Measurements from ENCODE around the gene NUP85. TPM values are rescaled to one million over a fixed set of nuclear protein-coding genes. Genes with fewer than 3 reads are reported as not detected.

NUP85 gene
- total and polyA plus RNA-seq, 2 of the 4 experiments (the other 2 are of a cell fraction), result 29.4 to 54.4 TPM

GRCh38 chr17:75241502-75241901 is 36.0 kb downstream of the NUP85 start:
- H3K9ac ChIP-seq (ENCODE audit: low read depth, low read length), result no peak overlapping the region
- H2BK120ac ChIP-seq (ENCODE audit: low read depth, low read length), result no peak overlapping the region
- H2BK5ac ChIP-seq (ENCODE audit: low read depth, low read length, poor library complexity, severe bottlenecking), result no peak overlapping the region
- no peak overlapping the region for H3K4me2 ChIP-seq (ENCODE audit: low read depth, low read length)
- H2AFZ ChIP-seq (replicated peaks; ENCODE audit: low read length, poor library complexity), result no peak overlapping the region
- dilution Hi-C loops (cut with HindIII; ENCODE audit: low sequenced_read_pairs, unreplicated experiment), result no loop called here
- no peaks in the 10 kb centered on the region for H3K9me1 ChIP-seq (ENCODE audit: insufficient read depth, low read length)
- ChIA-PET POLR2A (ENCODE audit: unreplicated experiment) (no interaction called here), CTCF (interaction anchor here (1.2 kb wide), 1 partner anchor 9 kb away, joined by 5 read pairs; no protein-coding TSS in a partner anchor)
- H2BK20ac ChIP-seq (ENCODE audit: low read depth, low read length), result no peak overlapping the region
- WGBS, 2 experiments (ENCODE audit: extremely low coverage in 2 of 2, insufficient read length in 1 of 2), result 80% methylated on average over 1 of the region's 9 CpGs; no CpG with 5 or more reads in 1 of the 2 experiments
- no peak overlapping the region for H3K27ac ChIP-seq (ENCODE audit: insufficient read depth, low read length)
- H3K18ac ChIP-seq (ENCODE audit: low read depth, low read length), result no peak overlapping the region
- no peaks in the 10 kb centered on the region for H3K9me3 ChIP-seq (ENCODE audit: control insufficient read depth, insufficient read depth, low read length)
- H4K8ac ChIP-seq (ENCODE audit: low read depth in 2 of 2, low read length in 2 of 2), result no peak overlapping the region
- ATAC-seq (ENCODE audit: low read depth) (no peak), DNase-seq (no peak)
- no peaks in the 10 kb centered on the region for H3K27me3 ChIP-seq (ENCODE audit: control insufficient read depth, insufficient read depth, low read length)
- no peak overlapping the region for H4K91ac ChIP-seq (ENCODE audit: insufficient read depth, low read depth, low read length)
- BruUV-seq (replicated peaks), result no TSS peak
- H2BK15ac ChIP-seq (ENCODE audit: low read depth, low read length), result no peak overlapping the region
- H3K4me1 ChIP-seq (ENCODE audit: control insufficient read depth, insufficient read depth, low read length), result no peaks in the 10 kb centered on the region
- H4K5ac ChIP-seq (ENCODE audit: low read depth, low read length), result no peak overlapping the region
- H3K36me3 ChIP-seq (ENCODE audit: control insufficient read depth, insufficient read depth, low read length), result peaks cover 94% of the 10 kb centered on the region
- no peak for TF ChIP-seq POLR2A (IDR thresholded peaks at IDR 0.05; ENCODE audit: low read depth, low read length)
- no peak overlapping the region for H3K56ac ChIP-seq (ENCODE audit: extremely low read depth, insufficient read depth, low read length)
- H3K23ac ChIP-seq (ENCODE audit: low read depth, low read length), result no peak overlapping the region
- H2AK9ac ChIP-seq (replicated peaks; ENCODE audit: low read depth, low read length, poor library complexity), result no peak overlapping the region
- H2AK5ac ChIP-seq (ENCODE audit: low read depth, low read length), result no peak overlapping the region
- no peak overlapping the region for H3K4ac ChIP-seq (ENCODE audit: low read depth, low read length)
- peaks cover 0 to 9% of the 10 kb centered on the region in 2 experiments; a peak in 1 of 4 replicates for H3K79me1 ChIP-seq (ENCODE audit: low read depth in 1 of 2, low read length in 2 of 2)
- H3K4me3 ChIP-seq (ENCODE audit: insufficient read depth, low read depth, low read length), result no peak overlapping the region
- intact Hi-C loops (cut with micrococcal nuclease), result no loop called here
- in situ Hi-C loops (cut with MboI; ENCODE audit: low sequenced_read_pairs), result no loop called here
- H3K14ac ChIP-seq (replicated peaks; ENCODE audit: low read depth, low read length), result no peak overlapping the region
- H4K20me1 ChIP-seq (ENCODE audit: insufficient read depth, low read length), result peaks cover 17% of the 10 kb centered on the region
